Measurements from ENCODE around the gene TIMP2.

- no peak for TF ChIP-seq GMEB1 (CRISPR knock-in tag; IDR thresholded peaks at IDR 0.05; ENCODE audit: borderline replicate concordance)
- no peak for TF ChIP-seq CTCF (CRISPR knock-in tag; IDR thresholded peaks at IDR 0.05)
- no peak for TF ChIP-seq EP300 (IDR thresholded peaks at IDR 0.05; ENCODE audit: low read depth in 2 of 2, low read length in 2 of 2)
- TF ChIP-seq EP300 (CRISPR knock-in tag; IDR thresholded peaks at IDR 0.05; ENCODE audit: borderline replicate concordance) = no peak
- no peak for TF ChIP-seq POLR2A (IDR thresholded peaks at IDR 0.05; ENCODE audit: insufficient read depth in 1 of 2, low read depth in 2 of 2, low read length in 2 of 2)
- TF ChIP-seq ZNF335 (CRISPR knock-in tag; IDR thresholded peaks at IDR 0.05) = no peak
- no peak for TF ChIP-seq ZNF331 (CRISPR knock-in tag; IDR thresholded peaks at IDR 0.05)
- TF ChIP-seq GLI4 (CRISPR knock-in tag; IDR thresholded peaks at IDR 0.05; ENCODE audit: borderline replicate concordance) = no peak
- no peak for TF ChIP-seq ZNF343 (CRISPR knock-in tag; IDR thresholded peaks at IDR 0.05)
Observed at GRCh38 chr17:78952706-78953105, 27.5 kb upstream of the TIMP2 start.
